Muscle of back (tissue), 11 donors: ENCODE measurements around the gene MYO16. TPM values are rescaled to one million over a fixed set of nuclear protein-coding genes. Genes with fewer than 3 reads are reported as not detected.
A peak's percentile ranks its signal among the peaks of the same experiment; 100 is the strongest.
"Not testable (repeated sequence)": the region's sequence is repeated elsewhere in the genome, so short reads cannot be mapped to it uniquely, and the experiment has no call there.

Experiments
- DNase-seq, 3 donors: peaks; one replicate each; pipeline versions ENCODE4 v3.0.0 to v3.0.0-alpha.2; 2013
- polyA plus RNA-seq, 10 donors: library from polyadenylated mRNA; unstranded; fragments of 120-200 nt; gene quantifications; one replicate each; pipeline ENCODE4 v1.2.1, GENCODE V29; 2013; ENCODE audit not compliant: insufficient read length in 10 of 10

MYO16 gene
- polyA plus RNA-seq, 10 donors, result 9.0 to 25.7 (median 15.6) TPM

- DNase-seq, result peak in 2 of 3 donors; percentile 51 to 74
Measured at GRCh38 chr13:108980237-108980636, 350.8 kb downstream of the MYO16 start.

DNA sequence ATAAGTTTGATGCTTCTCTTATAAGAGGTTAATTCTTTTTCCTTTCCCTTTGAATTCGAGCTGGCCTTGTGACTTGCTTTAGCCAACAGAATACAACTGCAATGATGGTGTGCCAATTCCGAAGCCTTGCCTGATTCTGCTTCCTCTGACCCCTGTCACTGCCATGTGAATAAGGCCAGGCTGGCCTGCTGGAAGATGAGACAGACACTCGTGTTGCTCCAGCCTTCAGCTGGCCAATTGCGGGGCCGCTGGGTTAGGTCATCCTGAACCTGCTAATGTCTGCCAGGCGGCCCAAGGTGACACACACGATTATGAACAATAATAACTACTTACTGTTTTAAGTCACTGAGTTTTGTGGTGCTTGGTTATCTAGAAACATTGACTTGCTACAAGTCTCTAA lies 352.0 kb downstream of the MYO16 start:
- DNase-seq, result no peak

DNA sequence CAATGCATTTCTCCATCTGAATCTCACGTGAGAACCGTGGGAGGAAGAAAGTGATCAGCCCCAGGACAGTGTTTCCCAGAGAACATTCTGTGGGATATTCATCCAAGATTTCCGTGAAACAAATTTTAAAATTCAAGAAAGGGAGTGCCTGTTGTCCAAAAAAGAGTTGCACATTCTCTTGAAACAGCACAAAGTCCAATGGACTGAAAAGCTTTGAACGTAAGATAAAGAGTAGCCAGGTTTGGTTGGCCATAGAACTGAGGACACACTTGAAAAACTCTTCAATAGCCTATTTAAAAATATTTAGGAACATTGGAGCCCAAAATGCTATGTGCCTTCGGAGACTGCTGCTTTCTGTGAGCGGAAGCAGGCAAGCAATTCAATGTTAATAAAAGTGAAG lies 353.9 kb downstream of the MYO16 start:
- DNase-seq, result no peak

DNA sequence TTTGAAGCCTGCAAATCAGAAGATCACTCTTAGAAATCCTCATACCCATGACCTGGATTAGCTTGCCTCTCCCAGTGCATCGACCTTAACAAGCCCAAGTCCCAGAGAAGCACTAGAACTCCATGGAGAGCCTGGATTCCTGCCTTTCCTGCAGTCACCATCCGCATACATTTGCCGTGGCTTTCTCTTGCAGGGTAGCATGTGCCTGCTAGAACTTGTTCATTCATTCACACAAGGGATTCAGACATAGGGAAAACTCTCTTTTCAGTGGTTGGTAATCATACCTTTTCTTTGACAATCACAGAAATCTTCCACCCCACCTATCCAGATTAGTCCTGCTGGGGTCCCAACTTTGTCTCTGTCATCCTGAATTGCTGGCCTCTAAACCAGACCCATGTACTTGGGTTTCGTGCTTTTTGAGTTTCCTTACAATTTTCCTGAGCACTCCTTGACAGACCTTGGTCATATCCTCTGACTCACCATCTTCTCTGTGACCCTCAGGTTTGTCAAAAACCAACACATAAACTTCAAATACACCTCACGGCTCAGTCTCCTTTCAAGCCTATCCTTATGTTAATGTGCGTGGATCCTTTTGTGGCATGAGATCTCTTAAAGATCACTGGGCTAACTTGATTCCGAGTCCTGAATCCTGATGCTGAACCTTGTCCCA lies 355.0 kb downstream of the MYO16 start:
- no peak for DNase-seq

DNA sequence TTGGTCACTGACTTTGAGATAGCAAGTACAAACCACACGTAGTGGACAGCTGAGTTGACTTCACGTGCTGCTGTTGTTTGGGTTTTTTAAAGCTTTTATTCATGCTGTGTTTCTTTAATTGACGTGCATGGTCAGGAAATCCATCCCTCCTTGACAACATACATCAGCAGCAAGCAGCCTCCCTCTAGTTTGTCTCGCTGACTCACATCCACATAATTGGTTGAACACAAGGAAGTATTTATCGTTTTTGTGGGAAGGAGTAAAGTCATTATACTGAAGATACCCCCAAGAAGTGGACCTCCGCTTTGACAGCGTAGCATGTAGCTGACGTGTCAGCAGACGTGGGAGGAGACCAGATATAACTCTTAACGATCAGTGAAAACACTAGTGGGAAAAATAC lies 355.8 kb downstream of the MYO16 start:
- no peak for DNase-seq

GRCh38 chr13:108987517-108987916 lies 358.1 kb downstream of the MYO16 start:
- DNase-seq, result no peak

DNA sequence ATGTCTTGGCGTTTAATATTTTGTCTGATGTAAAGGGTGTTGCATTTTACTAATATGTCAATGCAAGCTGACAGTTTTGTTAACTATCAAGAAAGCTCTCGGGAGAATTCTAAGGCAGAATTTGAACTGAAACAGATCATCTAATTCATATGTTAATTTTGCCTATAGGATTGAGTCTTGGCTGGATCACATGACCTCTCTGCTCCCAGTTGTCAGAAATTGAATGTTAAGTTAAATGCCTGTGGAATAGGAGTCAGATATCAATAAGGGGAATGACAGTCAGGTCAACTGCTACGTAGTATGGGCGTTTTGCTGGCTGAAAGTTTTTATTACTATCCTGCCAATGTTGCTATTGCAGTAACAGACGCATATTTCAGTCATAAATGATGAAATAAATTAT lies 358.5 kb downstream of the MYO16 start:
- no peak for DNase-seq

- DNase-seq, result not testable (repeated sequence)
Measured at GRCh38 chr13:108991416-108991815, 362.0 kb downstream of the MYO16 start.

DNA sequence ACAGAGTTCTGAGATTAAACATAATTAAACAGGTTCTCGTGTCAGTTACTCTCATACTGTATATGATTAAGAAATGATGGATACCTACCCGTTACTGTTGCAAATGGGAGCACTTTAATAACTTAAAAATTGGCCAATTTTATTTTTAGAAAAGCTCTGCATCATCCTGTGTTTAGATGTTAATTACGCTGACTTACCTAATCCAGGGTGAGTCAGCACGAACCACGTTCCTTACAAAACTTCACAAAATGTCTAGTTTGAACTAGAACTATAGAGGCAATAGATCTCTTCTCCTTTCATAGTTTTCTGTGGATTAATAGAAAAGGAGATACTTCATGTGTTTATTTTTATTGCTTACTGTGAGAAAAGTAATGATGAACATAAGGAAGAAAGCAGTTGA lies 363.9 kb downstream of the MYO16 start:
- DNase-seq, result no peak

- DNase-seq, result no peak
Measured at GRCh38 chr13:108996430-108996829, 367.0 kb downstream of the MYO16 start.

DNA sequence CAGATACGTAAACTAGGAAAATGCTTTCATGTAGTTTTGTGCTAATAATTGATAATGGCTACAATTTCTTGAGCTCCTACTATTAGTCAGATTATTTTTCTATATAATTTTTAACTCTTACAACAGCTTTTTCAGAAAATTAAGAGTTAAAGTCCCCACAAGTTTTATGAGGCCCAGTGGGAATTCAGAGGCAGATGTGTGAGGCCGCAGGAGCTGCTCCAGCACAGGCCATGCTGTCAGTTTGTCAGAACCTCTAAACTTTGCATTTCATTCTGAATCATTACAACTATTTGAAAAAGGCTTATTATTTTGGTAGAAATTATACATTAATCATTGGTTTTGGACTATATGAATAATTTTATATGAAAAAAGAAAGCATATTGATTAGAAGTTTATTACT lies 370.8 kb downstream of the MYO16 start:
- DNase-seq, result no peak

DNA sequence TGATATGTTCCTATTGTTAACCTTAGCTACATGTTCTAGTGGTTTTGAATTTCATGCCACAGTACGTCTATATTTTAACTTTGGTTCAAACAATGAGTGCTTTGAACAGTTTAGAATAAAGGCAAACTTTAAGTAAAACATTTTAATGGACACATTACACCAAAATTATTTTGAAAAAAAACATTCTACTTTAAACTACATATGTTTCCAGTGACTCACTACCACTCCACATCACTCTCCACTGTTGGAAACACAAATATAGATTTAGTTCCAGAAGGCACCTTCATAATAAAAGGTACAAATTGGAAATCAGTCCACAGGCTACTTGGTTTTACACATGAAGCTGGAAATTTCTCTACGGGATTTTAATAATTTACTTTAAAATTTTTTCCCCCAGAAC lies 373.5 kb downstream of the MYO16 start:
- no peak for DNase-seq

GRCh38 chr13:109007946-109008345 lies 378.5 kb downstream of the MYO16 start:
- DNase-seq, result no peak

DNA sequence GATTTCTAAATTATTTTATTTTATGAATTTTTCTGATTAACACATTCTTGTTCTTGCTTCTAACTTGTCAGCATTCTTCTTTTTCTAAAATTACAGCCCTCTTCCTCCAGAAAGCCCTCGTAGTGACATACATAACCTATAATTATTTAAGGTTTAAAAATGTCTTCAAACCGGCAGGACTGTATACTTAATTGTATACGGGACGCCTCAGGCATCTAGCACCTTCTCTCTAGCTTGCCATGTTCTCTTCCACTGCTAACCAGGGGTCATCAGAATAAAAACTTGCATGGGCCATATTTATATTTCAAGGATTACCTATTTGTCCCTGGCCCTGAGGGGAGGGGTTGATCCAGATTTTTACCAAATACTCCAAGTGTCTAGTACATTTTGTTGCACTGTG lies 380.3 kb downstream of the MYO16 start:
- no peak for DNase-seq

GRCh38 chr13:109010912-109011311 lies 381.5 kb downstream of the MYO16 start:
- no peak for DNase-seq

GRCh38 chr13:109012115-109012514 lies 382.7 kb downstream of the MYO16 start:
- no peak for DNase-seq

- DNase-seq, result no peak
Measured at GRCh38 chr13:109021558-109021957, 392.1 kb downstream of the MYO16 start.

GRCh38 chr13:109024611-109025010 lies 395.2 kb downstream of the MYO16 start:
- no peak for DNase-seq

DNA sequence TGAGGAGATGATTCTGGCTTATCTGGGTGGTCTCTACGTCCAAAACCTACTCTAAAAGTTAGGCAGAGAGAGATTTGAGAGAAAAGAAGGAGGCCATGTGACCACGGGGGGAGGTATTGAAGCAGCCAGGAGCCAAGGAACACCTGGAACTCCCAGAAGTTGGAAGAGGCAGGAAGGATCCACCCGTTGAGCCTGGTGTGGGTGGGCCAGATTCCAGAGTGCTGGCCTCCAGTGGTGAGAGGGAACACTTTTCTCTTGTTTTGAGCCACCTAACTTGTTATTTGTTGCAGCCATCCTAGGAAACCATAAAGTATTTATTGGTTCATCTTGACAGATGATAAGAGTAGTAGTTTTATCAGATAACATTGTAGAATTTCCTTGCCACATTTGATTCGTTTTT lies 396.9 kb downstream of the MYO16 start:
- no peak for DNase-seq

DNA sequence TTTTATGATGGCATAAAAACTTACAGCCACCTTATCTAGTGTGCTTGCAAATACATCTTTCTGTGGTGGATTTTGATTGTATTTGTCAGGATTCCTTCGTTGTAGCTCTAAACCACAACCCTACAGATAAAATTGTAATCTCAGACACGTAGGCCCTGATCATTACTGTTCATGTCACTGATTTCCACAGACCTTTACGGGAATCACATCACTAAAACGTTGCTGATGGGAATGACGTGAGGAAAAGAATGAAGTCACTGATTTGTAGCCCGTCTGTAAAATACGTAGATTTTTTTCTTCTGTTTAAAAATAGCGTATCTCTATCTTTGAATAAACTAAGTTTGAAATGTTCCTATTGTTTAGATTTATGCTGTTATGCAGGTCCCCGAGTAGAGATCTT lies 399.2 kb downstream of the MYO16 start:
- no peak for DNase-seq

DNA sequence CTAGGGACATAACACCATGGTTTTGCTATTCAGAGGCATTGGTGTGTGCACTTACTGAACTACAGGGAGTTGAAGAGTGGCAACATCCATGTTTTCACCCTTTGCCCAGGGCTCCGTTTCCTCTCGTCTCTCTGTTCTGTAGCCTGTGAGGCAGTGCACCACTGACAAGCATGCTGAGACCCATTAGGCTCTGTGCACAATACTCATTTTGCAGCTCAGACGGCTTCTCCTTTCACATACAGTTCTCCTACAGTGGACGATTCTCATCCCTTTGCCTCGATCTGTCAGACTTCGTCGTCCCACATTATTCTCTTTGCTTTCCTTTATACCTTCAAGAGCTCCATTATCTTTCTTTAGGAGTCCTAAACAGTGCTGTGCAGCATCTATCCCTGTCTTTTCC lies 403.7 kb downstream of the MYO16 start:
- no peak for DNase-seq

DNA sequence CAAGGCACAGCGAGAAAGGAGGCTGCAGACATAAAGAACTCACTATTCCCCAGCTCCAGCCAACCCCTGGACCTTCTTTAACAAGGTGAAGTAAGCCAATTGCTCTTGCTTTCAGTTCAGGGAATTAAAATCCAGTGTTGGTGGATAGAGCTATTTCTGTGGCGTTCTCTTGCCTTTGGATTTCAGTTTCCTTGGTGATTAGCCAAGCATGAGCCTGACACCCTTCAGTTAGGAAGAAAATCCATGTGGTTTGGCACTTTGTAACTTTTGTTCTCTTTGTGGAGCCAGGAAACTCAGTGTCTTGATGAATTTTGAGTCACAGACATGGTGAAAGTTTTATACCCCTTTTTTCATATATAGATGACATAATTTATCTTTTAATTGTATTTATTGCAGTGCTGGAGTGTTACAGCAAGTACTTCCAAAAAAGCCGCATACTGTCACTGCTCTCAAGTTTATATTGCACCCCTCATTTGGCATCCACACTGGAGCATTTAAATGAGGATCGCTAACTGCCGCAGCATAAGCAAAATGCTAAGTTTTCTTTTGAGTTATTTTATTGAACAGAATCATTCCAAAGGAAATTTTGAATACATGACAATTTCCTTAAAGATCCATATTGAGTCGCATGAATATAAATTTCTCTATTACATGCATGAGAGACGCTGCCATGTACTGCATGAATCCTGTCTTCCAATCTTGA lies 406.8 kb downstream of the MYO16 start:
- DNase-seq, result peak; percentile 0 to 30 (median 5)

- no peak for DNase-seq
Measured at GRCh38 chr13:109043636-109044035, 414.2 kb downstream of the MYO16 start.

DNA sequence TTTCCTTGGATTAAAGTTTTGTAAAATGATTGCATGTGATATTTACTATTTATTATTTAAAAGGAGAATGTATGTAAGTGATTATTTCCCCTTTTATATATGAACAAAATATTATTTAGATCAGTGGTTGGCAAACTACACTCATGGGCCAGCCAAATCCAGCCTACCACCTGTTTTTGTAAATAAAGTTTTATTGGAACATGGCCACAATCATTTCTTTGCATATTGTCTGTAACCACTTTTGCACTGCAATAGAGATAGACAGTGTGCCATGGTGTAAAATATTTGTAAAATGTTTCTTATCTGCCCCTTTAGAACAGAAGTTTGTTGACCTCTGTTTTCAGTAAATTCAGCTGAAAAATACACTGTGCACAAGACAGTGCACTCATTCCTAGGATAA lies 426.4 kb downstream of the MYO16 start:
- no peak for DNase-seq
